Measurements from ENCODE around the gene ADD2.

- TF ChIP-seq POLR2A (IDR thresholded peaks at IDR 0.05; ENCODE audit: low read length) (no peak), GATA1 (IDR thresholded peaks at IDR 0.05; ENCODE audit: low read depth, low read length) (no peak)
Measured at GRCh38 chr2:70632388-70632787, 135.6 kb downstream of the ADD2 start.

All from erythroblast (primary cell).